Mesothelial cell of epicardium (in vitro differentiated cells): Measurements from ENCODE around the gene ADCY2. TPM values are rescaled to one million over a fixed set of nuclear protein-coding genes. Genes with fewer than 3 reads are reported as not detected.

Source experiments
- DNase-seq, 2 experiments: peaks; one replicate each; pipeline ENCODE4 v3.0.0; 2021; ENCODE audit warnings: low spot score in 2 of 2; ENCODE audit not compliant: unreplicated experiment in 2 of 2
- H3K27ac Mint-ChIP-seq: 2 replicates; pipeline ENCODE4 v1.8.0; 2021; ENCODE audit warnings: mixed read lengths
- H3K27me3 Mint-ChIP-seq: 2 replicates; pipeline ENCODE4 v1.8.0; 2021; ENCODE audit warnings: low read depth, mixed read lengths
- H3K36me3 Mint-ChIP-seq: 2 replicates; pipeline ENCODE4 v1.8.0; 2021; ENCODE audit warnings: mixed read lengths
- H3K4me1 Mint-ChIP-seq: 2 replicates; pipeline ENCODE4 v1.8.0; 2021; ENCODE audit warnings: mixed read lengths
- H3K4me3 Mint-ChIP-seq: 2 replicates; pipeline ENCODE4 v1.8.0; 2021; ENCODE audit warnings: mild to moderate bottlenecking, moderate library complexity, mixed read lengths
- H3K9me3 Mint-ChIP-seq: 2 replicates; pipeline ENCODE4 v1.8.0; 2021; ENCODE audit warnings: mixed read lengths
- total RNA-seq: library from RNA; stranded (reverse); gene quantifications from 3 replicates; pipeline ENCODE4 v1.2.1, GENCODE V29; 2021
- TF ChIP-seq, protein P1 (sequence below): fragments of 200-600 bp; sonication (generic); IDR thresholded peaks from one replicate; pipeline ENCODE4 v1.5.0; 2021; ENCODE audit warnings: antibody characterized with exemption; ENCODE audit not compliant: unreplicated experiment

The ADCY2 gene
- total RNA-seq, 1 donor from 2014 or later: 3.0 TPM

DNA sequence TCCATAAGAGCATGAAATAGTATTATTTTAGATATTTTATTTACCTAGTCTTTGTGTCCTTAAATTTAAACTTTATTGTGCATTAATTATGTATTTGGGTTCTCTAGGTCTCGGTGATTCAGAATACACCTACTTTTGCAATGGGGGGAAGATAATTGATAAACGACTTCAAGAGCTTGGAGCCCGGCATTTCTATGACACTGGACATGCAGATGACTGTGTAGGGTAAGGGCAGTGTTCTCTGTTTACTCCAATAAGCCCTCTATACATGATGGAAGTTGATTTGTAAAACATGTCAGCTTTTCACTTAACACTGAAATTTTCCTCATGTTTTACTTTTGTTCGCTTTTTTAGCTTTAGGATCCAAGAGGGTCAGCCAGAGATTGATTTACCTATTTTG is 479.2 kb downstream of the ADCY2 start:
- no peaks in the 10 kb centered on the region for H3K9me3 Mint-ChIP-seq
- no peak overlapping the region for H3K4me3 Mint-ChIP-seq
- no peak overlapping the region for H3K27ac Mint-ChIP-seq
- H3K4me1 Mint-ChIP-seq: peaks cover 8% of the 10 kb centered on the region
- peaks cover 13% of the 10 kb centered on the region for H3K36me3 Mint-ChIP-seq
- TF ChIP-seq, protein P1, sequence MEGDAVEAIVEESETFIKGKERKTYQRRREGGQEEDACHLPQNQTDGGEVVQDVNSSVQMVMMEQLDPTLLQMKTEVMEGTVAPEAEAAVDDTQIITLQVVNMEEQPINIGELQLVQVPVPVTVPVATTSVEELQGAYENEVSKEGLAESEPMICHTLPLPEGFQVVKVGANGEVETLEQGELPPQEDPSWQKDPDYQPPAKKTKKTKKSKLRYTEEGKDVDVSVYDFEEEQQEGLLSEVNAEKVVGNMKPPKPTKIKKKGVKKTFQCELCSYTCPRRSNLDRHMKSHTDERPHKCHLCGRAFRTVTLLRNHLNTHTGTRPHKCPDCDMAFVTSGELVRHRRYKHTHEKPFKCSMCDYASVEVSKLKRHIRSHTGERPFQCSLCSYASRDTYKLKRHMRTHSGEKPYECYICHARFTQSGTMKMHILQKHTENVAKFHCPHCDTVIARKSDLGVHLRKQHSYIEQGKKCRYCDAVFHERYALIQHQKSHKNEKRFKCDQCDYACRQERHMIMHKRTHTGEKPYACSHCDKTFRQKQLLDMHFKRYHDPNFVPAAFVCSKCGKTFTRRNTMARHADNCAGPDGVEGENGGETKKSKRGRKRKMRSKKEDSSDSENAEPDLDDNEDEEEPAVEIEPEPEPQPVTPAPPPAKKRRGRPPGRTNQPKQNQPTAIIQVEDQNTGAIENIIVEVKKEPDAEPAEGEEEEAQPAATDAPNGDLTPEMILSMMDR: no peak
- H3K27me3 Mint-ChIP-seq: no peaks in the 10 kb centered on the region
- no peak for DNase-seq

DNA sequence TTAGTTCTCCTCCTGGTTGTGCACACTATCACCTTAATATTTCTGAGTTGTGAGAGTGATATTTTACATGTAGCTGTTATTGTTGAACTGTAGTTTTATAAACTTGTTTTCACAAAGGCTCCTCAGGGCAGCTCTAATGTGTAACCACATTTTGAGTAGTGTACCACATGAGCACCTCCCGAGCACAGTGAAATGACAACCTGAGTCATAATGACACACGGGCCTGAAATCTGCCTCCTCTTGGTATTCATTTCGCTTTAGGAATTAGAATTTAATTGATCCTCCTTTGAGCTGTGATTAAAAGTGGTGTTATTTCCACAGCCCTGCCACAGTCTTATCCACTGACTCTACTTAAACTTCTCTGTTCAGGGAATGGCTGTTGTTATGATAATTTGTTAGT is 480.9 kb downstream of the ADCY2 start:
- H3K27ac Mint-ChIP-seq: no peak overlapping the region
- TF ChIP-seq, protein P1: no peak
- H3K4me1 Mint-ChIP-seq: peaks cover 2% of the 10 kb centered on the region
- no peak overlapping the region for H3K4me3 Mint-ChIP-seq
- DNase-seq: no peak
- H3K27me3 Mint-ChIP-seq: no peaks in the 10 kb centered on the region
- no peaks in the 10 kb centered on the region for H3K9me3 Mint-ChIP-seq
- H3K36me3 Mint-ChIP-seq: peaks cover 21% of the 10 kb centered on the region

DNA sequence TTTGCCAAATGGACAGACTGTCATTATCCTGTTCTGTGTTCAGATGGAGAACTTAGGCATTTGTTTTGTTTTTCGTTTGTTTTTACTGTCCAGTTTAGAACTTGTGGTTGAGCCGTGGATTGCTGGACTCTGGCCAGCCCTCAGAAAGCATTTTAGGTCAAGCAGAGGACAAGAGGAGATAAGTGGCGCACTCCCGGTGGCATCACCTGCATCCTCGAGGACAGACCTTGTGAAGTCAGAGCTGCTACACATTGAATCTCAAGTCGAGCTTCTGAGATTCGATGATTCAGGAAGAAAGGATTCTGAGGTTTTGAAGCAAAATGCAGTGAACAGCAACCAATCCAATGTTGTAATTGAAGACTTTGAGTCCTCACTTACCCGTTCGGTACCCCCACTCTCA is 481.9 kb downstream of the ADCY2 start:
- peaks cover 2% of the 10 kb centered on the region for H3K4me1 Mint-ChIP-seq
- no peak overlapping the region for H3K27ac Mint-ChIP-seq
- no peak overlapping the region for H3K4me3 Mint-ChIP-seq
- no peak for DNase-seq
- H3K27me3 Mint-ChIP-seq: no peaks in the 10 kb centered on the region
- no peaks in the 10 kb centered on the region for H3K9me3 Mint-ChIP-seq
- TF ChIP-seq, protein P1: no peak
- H3K36me3 Mint-ChIP-seq: peaks cover 25% of the 10 kb centered on the region

DNA sequence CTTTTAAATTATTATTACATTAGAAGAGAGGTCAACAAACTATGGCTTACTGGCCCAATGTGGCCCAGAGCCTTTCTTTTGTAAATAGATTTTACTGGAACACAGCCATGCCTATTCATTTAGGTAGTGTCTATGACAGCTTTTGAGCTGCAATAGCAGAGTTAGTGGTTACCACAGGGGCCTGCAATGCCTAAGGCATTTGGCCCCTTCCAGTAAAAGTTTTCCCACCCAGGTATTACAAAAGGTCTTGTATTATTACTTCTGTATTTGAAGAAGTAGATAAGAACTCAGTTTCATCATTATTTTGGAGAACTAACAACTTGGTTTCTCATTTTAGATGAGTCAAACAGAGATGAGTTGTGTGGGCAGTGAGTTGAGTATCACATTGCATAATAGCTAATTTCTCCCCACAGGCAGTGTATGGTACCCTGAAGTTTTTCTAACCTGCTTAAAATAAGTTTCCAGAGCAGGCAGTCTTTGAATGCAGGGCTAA is 482.5 kb downstream of the ADCY2 start:
- Mint-ChIP-seq H3K4me3 (no peak overlapping the region), H3K36me3 (peaks cover 30% of the 10 kb centered on the region), H3K27me3 (no peaks in the 10 kb centered on the region)

More for the DNA sequence above, 482.5 kb downstream of the ADCY2 start:
- Mint-ChIP-seq H3K4me1 (peaks cover 2% of the 10 kb centered on the region), H3K27ac (no peak overlapping the region), H3K9me3 (no peaks in the 10 kb centered on the region)
- TF ChIP-seq, protein P1: no peak
- no peak for DNase-seq
